ENCODE results near the gene ERCC2.

DNA sequence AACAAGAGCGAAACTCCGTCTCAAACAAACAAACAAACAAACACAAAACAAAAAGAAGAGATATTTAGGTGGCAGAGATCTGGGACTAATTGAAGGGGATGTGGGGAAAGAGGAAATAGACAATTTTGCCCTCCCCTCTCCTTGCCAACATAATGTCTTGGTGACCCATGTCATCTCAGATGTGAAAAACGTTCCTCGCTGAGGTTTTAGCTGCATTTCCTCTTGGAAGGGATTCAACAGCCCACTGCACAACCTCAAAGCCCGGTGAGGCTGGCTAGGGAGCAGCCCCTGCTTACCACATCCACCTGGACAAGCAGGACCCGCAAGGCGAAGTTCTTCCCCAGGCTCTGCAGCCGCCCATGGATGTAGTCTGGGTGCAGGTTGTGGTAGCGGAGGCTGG is 48.4 kb upstream of the ERCC2 start:
- TF ChIP-seq, protein P1, sequence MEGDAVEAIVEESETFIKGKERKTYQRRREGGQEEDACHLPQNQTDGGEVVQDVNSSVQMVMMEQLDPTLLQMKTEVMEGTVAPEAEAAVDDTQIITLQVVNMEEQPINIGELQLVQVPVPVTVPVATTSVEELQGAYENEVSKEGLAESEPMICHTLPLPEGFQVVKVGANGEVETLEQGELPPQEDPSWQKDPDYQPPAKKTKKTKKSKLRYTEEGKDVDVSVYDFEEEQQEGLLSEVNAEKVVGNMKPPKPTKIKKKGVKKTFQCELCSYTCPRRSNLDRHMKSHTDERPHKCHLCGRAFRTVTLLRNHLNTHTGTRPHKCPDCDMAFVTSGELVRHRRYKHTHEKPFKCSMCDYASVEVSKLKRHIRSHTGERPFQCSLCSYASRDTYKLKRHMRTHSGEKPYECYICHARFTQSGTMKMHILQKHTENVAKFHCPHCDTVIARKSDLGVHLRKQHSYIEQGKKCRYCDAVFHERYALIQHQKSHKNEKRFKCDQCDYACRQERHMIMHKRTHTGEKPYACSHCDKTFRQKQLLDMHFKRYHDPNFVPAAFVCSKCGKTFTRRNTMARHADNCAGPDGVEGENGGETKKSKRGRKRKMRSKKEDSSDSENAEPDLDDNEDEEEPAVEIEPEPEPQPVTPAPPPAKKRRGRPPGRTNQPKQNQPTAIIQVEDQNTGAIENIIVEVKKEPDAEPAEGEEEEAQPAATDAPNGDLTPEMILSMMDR (conservative IDR thresholded peaks at IDR 0.05; ENCODE audit: low read length): no peak
- TF ChIP-seq EZH2phosphoT487 (IDR thresholded peaks at IDR 0.05; ENCODE audit: borderline replicate concordance): no peak
